Mucosa of descending colon (tissue), 3 donors: Measurements from ENCODE around the gene B3GALT5. TPM values are rescaled to one million over a fixed set of nuclear protein-coding genes. Genes with fewer than 3 reads are reported as not detected.
A peak's percentile ranks its signal among the peaks of the same experiment; 100 is the strongest.
"Not testable (repeated sequence)": the region's sequence is repeated elsewhere in the genome, so short reads cannot be mapped to it uniquely, and the experiment has no call there.

Source experiments
- ATAC-seq: fragments of 200-7000 bp; cut with Tn5 transposase; one replicate; pipeline ENCODE4 v1.9.1; 2020; ENCODE audit warnings: mild to moderate bottlenecking, moderate library complexity
- DNase-seq, 3 donors: peaks; one replicate each; pipeline ENCODE4 v3.0.0-alpha.2; 2020
- H3K36me3 ChIP-seq: fragments of 200-600 bp; one replicate; pipeline ENCODE4 v1.8.0; 2021; ENCODE audit warnings: low read depth, mild to moderate bottlenecking
- H3K4me1 ChIP-seq: fragments of 200-600 bp; one replicate; pipeline ENCODE4 v1.8.0; 2021; ENCODE audit warnings: low read depth, mild to moderate bottlenecking
- H3K4me3 ChIP-seq: fragments of 200-600 bp; one replicate; pipeline ENCODE4 v1.8.0; 2021; ENCODE audit warnings: mild to moderate bottlenecking
- H3K9me3 ChIP-seq: fragments of 200-600 bp; one replicate; pipeline ENCODE4 v1.8.0; 2021; ENCODE audit warnings: mild to moderate bottlenecking
- intact Hi-C, 2 donors: fragments of 100-400 bp; cut with DNase I in 1 of 2; cut with micrococcal nuclease in 1 of 2; formaldehyde crosslinking; loops; one replicate each; pipeline versions ENCODE4 v1.11.0 to v1.11.1; 2022; cut with DNase I, micrococcal nuclease
- total RNA-seq, 3 donors: library from RNA; stranded (reverse); fragmentation: NEBNext Ultra II Directional in 2 of 3; extraction: Animal tissue kit (Norgen Biotek cat#: 25700) in 2 of 3; gene quantifications; one replicate each; pipeline versions ENCODE4 v1.2.1 to v1.2.4, GENCODE V29; 2021 to 2023
- TF ChIP-seq, protein P1 (sequence below): fragments of 200-600 bp; IDR thresholded peaks from one replicate; pipeline ENCODE4 v1.8.0; 2022; ENCODE audit warnings: antibody characterized with exemption, mild to moderate bottlenecking
- donor health status: DM: no; HTN: no; CAD: no; lungs with moderate emphysema.
- donor health status: DM: no; HTN: no; CAD: no.
- donor health status: DM: no; HTN: yes; CAD: no.

Gene B3GALT5
- total RNA-seq, 3 donors from 2014 or later: 36.4 to 149 (median 130) TPM

DNA sequence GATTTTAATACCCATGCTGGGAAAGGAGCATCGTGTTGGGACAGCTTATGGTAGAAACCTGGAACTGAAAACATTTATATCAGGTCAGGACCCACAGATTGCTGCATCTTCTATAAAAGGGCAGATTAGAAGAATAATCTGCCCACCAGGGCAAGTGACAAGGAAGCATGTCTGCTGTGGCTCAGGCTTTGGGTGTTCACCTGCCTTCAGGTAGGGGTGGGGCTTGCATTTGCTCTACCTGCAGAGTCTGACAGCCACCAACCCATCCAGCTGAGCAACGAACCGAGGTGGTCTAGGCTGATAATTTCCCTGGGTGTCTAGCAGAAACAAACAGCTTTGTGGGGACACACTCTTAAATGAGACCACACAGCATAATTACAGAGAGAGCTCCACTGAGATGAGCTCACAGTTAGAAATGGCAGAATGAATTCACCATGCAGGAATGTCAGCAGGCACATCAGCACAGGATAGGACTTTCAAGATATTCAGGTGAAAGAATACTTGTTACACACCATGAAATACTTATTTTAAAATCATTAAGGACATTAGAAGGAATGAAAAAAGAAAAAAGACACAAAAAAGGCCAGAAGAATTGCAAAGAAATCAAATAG, 36.1 kb upstream of the B3GALT5 start:
- no peaks in the 10 kb centered on the region for H3K36me3 ChIP-seq
- TF ChIP-seq, protein P1, sequence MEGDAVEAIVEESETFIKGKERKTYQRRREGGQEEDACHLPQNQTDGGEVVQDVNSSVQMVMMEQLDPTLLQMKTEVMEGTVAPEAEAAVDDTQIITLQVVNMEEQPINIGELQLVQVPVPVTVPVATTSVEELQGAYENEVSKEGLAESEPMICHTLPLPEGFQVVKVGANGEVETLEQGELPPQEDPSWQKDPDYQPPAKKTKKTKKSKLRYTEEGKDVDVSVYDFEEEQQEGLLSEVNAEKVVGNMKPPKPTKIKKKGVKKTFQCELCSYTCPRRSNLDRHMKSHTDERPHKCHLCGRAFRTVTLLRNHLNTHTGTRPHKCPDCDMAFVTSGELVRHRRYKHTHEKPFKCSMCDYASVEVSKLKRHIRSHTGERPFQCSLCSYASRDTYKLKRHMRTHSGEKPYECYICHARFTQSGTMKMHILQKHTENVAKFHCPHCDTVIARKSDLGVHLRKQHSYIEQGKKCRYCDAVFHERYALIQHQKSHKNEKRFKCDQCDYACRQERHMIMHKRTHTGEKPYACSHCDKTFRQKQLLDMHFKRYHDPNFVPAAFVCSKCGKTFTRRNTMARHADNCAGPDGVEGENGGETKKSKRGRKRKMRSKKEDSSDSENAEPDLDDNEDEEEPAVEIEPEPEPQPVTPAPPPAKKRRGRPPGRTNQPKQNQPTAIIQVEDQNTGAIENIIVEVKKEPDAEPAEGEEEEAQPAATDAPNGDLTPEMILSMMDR: no peak
- peak; percentile 40 for ATAC-seq
- DNase-seq: no peak
- intact Hi-C loops: no loop called here
- no peak overlapping the region for H3K4me3 ChIP-seq
- no peaks in the 10 kb centered on the region for H3K9me3 ChIP-seq
- peaks cover 7% of the 10 kb centered on the region for H3K4me1 ChIP-seq

GRCh38 chr21:39579734-39580332, 32.9 kb upstream of the B3GALT5 start:
- TF ChIP-seq, protein P1: no peak
- H3K4me1 ChIP-seq: peaks cover 7% of the 10 kb centered on the region
- intact Hi-C loops: no loop called here
- no peak overlapping the region for H3K4me3 ChIP-seq
- ATAC-seq: no peak
- H3K9me3 ChIP-seq: no peaks in the 10 kb centered on the region
- DNase-seq: no peak
- H3K36me3 ChIP-seq: no peaks in the 10 kb centered on the region

DNA sequence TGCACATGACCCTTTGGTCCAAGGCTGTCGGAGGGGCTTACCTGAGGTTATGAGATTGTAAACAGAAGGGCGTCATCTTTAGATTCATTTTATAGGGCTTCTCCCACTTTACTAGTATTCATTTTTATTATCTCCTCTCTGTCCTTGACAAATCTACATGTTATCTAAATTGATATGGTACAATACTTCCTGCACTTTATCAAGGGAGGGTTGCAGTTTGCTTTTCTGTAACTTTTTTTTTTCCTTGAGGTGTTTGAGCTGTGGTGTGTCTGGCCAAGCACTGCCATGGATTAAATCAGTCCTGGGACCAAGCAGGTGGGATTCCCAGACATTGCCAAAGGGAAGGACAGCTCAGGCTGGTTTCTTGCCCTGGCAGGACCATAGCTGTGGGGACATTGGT, 32.0 kb upstream of the B3GALT5 start:
- H3K4me1 ChIP-seq: peaks cover 7% of the 10 kb centered on the region
- ATAC-seq (peak; percentile 79), DNase-seq (no peak)
- TF ChIP-seq, protein P1: no peak
- H3K9me3 ChIP-seq: no peaks in the 10 kb centered on the region
- H3K4me3 ChIP-seq: no peak overlapping the region
- intact Hi-C loops: no loop called here
- no peaks in the 10 kb centered on the region for H3K36me3 ChIP-seq

GRCh38 chr21:39581414-39581813, 31.3 kb upstream of the B3GALT5 start:
- H3K9me3 ChIP-seq: no peaks in the 10 kb centered on the region
- TF ChIP-seq, protein P1: no peak
- no peaks in the 10 kb centered on the region for H3K36me3 ChIP-seq
- intact Hi-C loops: no loop called here
- peaks cover 7% of the 10 kb centered on the region for H3K4me1 ChIP-seq
- H3K4me3 ChIP-seq: no peak overlapping the region
- ATAC-seq: peak; percentile 29
- DNase-seq: no peak

- no peak overlapping the region for H3K4me3 ChIP-seq
- H3K9me3 ChIP-seq: no peaks in the 10 kb centered on the region
- intact Hi-C loops: no loop called here
- TF ChIP-seq, protein P1: no peak
- ATAC-seq (no peak), DNase-seq (no peak)
- H3K36me3 ChIP-seq: no peaks in the 10 kb centered on the region
- peaks cover 7% of the 10 kb centered on the region for H3K4me1 ChIP-seq
Measured at GRCh38 chr21:39582749-39583148, 30.0 kb upstream of the B3GALT5 start.

- DNase-seq, H3K4me1 ChIP-seq, H3K9me3 ChIP-seq, ATAC-seq, H3K4me3 ChIP-seq, intact Hi-C loops, H3K36me3 ChIP-seq: not testable (repeated sequence)
Measured at GRCh38 chr21:39583586-39583985, 29.2 kb upstream of the B3GALT5 start.
